Measurements from ENCODE around the gene PSME3IP1. TPM values are rescaled to one million over a fixed set of nuclear protein-coding genes. Genes with fewer than 3 reads are reported as not detected.
A peak's percentile ranks its signal among the peaks of the same experiment; 100 is the strongest.

The PSME3IP1 gene
- total and polyA plus RNA-seq, 9 of the 15 experiments (the other 6 are each of a cell fraction or from before 2014, with no cell fraction given), result 63.8 to 187 (median 142) TPM

- no peak for TF ChIP-seq ZZZ3 (IDR thresholded peaks at IDR 0.05)
- TF ChIP-seq TAL1 (IDR thresholded peaks at IDR 0.05), result peak; percentile 60
- TF ChIP-seq, protein P1, sequence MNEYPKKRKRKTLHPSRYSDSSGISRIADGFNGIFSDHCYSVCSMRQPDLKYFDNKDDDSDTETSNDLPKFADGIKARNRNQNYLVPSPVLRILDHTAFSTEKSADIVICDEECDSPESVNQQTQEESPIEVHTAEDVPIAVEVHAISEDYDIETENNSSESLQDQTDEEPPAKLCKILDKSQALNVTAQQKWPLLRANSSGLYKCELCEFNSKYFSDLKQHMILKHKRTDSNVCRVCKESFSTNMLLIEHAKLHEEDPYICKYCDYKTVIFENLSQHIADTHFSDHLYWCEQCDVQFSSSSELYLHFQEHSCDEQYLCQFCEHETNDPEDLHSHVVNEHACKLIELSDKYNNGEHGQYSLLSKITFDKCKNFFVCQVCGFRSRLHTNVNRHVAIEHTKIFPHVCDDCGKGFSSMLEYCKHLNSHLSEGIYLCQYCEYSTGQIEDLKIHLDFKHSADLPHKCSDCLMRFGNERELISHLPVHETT (CRISPR knock-in tag; conservative IDR thresholded peaks at IDR 0.05 in 1 of 2, IDR thresholded peaks at IDR 0.05 in 1 of 2), result no peak
- no peak for TF ChIP-seq ZNF507 (tag; conservative IDR thresholded peaks at IDR 0.05)
- no peak for TF ChIP-seq GABPA (tag; conservative IDR thresholded peaks at IDR 0.05; ENCODE audit: low read depth)
- no peak for TF ChIP-seq DDX20 (tag; IDR thresholded peaks at IDR 0.05; ENCODE audit: low read depth)
- TF ChIP-seq, protein P2, sequence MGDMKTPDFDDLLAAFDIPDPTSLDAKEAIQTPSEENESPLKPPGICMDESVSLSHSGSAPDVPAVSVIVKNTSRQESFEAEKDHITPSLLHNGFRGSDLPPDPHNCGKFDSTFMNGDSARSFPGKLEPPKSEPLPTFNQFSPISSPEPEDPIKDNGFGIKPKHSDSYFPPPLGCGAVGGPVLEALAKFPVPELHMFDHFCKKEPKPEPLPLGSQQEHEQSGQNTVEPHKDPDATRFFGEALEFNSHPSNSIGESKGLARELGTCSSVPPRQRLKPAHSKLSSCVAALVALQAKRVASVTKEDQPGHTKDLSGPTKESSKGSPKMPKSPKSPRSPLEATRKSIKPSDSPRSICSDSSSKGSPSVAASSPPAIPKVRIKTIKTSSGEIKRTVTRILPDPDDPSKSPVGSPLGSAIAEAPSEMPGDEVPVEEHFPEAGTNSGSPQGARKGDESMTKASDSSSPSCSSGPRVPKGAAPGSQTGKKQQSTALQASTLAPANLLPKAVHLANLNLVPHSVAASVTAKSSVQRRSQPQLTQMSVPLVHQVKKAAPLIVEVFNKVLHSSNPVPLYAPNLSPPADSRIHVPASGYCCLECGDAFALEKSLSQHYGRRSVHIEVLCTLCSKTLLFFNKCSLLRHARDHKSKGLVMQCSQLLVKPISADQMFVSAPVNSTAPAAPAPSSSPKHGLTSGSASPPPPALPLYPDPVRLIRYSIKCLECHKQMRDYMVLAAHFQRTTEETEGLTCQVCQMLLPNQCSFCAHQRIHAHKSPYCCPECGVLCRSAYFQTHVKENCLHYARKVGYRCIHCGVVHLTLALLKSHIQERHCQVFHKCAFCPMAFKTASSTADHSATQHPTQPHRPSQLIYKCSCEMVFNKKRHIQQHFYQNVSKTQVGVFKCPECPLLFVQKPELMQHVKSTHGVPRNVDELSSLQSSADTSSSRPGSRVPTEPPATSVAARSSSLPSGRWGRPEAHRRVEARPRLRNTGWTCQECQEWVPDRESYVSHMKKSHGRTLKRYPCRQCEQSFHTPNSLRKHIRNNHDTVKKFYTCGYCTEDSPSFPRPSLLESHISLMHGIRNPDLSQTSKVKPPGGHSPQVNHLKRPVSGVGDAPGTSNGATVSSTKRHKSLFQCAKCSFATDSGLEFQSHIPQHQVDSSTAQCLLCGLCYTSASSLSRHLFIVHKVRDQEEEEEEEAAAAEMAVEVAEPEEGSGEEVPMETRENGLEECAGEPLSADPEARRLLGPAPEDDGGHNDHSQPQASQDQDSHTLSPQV (IDR thresholded peaks at IDR 0.05), result no peak
- no peak for TF ChIP-seq FOXJ2 (tag; IDR thresholded peaks at IDR 0.05)
- TF ChIP-seq, protein P3, sequence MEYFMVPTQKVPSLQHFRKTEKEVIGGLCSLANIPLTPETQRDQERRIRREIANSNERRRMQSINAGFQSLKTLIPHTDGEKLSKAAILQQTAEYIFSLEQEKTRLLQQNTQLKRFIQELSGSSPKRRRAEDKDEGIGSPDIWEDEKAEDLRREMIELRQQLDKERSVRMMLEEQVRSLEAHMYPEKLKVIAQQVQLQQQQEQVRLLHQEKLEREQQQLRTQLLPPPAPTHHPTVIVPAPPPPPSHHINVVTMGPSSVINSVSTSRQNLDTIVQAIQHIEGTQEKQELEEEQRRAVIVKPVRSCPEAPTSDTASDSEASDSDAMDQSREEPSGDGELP (CRISPR knock-in tag; IDR thresholded peaks at IDR 0.05; ENCODE audit: borderline replicate concordance), result 0 out of 2 replicates have a peak, but pooled peaks have one; percentile 13
- TF ChIP-seq MITF (IDR thresholded peaks at IDR 0.05), result no peak
- no peak for TF ChIP-seq SMARCB1 (IDR thresholded peaks at IDR 0.05; ENCODE audit: insufficient read length, low read depth)
- TF ChIP-seq HMBOX1 (IDR thresholded peaks at IDR 0.05), result no peak
- no peak for TF ChIP-seq BRF1 (IDR thresholded peaks at IDR 0.05; ENCODE audit: borderline replicate concordance, extremely low read depth, insufficient read length)
- TF ChIP-seq, protein P4, sequence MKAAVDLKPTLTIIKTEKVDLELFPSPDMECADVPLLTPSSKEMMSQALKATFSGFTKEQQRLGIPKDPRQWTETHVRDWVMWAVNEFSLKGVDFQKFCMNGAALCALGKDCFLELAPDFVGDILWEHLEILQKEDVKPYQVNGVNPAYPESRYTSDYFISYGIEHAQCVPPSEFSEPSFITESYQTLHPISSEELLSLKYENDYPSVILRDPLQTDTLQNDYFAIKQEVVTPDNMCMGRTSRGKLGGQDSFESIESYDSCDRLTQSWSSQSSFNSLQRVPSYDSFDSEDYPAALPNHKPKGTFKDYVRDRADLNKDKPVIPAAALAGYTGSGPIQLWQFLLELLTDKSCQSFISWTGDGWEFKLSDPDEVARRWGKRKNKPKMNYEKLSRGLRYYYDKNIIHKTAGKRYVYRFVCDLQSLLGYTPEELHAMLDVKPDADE (conservative IDR thresholded peaks at IDR 0.05; ENCODE audit: control insufficient read depth, low read depth, low read length), result no peak
- TF ChIP-seq NELFE (IDR thresholded peaks at IDR 0.05; ENCODE audit: insufficient read depth, insufficient read length), result no peak
- TF ChIP-seq CREB1 (IDR thresholded peaks at IDR 0.05), result no peak
- TF ChIP-seq CREB1 (CRISPR knock-in tag; IDR thresholded peaks at IDR 0.05), result no peak
Measured at GRCh38 chr16:57140931-57141668, 44.7 kb downstream of the PSME3IP1 start (continued).

All from K562 (cell line).